SK-N-DZ (cell line): ENCODE results near the gene TNFAIP2.
"Not testable (repeated sequence)": the region's sequence is repeated elsewhere in the genome, so short reads cannot be mapped to it uniquely, and the experiment has no call there.

ENCODE experiments used
- DNase-seq: peaks from one replicate; pipeline ENCODE4 v3.0.0-alpha.2; 2015; ENCODE audit warnings: low spot score

Gene TNFAIP2

DNA sequence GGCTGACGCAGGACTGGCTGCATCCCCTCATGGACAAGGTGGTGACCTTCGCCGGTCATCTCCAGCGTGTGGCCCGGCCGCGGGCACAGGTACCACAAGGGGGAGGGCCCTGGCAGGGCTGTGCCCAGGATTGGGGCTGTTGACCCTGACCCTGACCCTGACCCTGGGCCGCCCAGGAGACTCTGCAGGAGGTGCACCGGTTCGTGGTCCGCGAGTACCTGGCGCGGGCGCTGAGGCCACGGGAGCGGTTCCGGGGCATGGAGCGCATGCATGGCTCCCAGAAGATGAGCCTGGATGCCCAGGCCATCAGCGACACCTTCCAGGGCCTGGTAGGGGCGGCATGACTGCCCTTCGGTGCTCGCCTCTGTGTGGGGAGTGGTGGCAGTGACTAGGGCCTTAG lies 15.8 kb upstream of the TNFAIP2 start:
- DNase-seq, result no peak

DNA sequence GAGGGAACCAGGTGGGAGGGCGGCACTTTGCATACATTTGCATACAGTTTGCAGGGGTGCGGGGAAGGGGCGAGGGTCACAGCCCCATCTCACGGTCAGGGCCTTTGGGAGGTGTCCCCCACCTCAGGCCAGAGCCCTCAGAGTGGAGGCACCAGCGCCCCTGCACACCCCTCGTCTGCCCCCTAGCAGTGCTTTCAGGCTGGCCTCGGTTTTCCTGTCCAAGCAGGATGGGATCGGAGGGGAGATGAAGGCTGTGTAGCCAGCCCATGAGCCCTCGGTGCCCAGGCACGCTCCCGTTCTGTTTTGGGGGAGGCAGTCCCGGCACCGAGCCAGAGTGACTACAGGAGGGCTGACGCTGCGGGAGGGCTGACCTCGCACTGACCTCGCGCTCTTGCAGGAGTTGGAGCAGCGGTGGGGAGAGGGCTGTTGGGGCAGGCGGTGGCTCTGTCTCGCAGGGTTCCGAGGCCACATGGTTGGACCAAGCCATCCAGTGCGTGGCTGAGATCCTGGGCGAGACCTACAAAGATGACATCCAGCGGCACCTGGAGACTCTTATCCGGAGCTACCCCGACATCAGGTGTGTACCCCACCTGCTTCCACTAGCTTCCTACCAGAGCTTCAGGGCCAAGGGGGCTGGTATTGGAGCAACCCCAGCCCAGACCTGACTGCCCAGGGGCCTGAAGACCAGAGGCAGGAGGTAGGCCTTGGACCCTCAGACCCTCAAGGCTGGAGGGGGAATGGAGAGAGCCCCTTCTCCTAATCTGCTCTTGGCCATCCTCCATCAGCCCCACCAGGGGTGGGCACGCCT lies 15.1 kb upstream of the TNFAIP2 start:
- DNase-seq, result no peak

DNA sequence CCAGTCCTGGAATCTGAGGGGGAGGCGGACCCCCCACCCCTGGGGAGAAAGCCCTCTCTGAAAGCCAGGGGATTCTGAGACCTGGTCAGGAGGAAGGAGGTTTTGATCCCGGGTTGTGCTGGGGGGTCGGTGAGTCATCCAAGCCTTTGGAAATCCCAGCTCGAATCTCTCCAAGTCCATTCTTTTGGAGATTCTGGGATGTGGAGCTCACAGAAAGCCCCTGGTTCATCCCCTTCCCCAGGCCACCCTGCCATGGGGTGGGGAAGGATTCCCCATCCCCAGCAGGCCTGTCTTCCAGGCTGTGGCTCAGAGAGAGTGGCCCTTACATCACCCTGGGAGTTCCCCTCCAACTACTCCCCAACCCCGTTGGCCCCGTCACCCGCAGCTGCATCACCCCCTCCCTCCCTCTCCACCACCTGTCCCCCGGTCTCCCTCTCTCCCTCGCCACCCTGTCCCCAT lies 14.5 kb upstream of the TNFAIP2 start:
- no peak for DNase-seq

DNA sequence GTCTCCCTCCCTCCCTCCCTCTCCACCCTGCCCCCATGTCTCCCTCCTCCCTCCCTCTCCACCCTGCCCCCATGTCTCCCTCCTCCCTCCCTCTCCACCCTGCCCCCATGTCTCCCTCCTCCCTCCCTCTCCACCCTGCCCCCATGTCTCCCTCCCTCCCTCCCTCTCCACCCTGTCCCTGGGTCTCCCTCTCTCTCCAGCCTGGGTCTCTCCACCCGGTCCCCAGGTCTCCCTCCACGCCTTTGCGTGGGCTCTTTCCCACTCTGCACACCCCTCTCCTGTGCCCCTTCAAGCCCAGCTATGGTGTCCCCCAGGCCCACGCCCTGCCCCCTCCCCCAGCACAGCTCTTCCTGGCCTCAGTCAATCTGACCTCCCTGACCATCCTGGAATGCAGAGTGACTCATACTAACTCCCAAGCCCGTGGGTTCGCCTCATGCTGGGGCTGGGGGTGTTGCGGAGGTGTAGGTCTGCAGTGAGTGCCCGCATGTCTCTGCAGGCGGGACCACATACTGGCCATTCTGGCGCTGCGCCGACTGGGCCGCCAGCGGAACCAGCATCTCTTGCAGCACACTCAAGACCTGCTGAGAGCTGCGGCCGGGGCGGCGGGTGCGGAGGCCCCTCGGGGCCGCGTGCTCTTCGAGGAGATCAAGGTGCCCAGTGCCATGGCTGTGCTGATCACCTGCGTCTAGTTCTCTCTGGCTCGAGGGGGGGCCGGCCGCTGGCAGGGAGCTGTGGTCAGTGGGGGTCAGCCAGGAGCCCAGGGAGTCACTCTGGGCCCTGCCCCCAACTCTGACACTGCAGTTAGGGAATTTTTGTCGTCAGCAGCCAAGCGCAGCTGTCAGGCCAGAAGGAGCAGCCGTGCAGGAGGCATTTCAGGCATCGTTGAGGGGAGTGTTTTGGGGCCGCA lies 13.5 kb upstream of the TNFAIP2 start:
- no peak for DNase-seq

DNA sequence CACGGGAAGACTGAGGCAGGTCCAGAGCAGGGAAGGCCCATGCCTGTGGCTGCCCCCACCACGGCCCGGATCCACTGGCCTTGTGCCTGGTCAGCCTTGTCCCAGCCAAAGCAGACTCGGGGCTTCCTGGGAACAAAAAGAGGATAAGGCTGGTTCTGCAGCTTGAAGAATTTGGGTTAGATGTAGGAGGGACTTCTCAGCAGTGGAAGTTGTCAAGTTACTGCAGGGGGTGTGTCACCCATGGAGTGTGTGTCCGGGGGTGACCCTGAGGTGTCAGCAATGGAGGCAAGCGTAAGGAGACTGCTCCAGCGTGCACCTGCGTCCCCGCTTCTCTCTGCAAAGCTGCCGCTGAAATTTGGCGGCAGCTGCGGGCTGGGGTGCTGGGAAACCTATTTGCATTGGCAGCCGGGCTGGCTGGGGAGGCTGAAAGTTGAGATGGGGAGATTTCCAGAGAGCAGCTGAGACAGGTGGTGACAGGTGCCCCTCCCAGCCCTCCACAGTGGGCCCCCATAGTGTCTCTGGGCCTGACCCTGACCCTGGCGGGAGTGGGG lies 12.5 kb upstream of the TNFAIP2 start:
- DNase-seq, result no peak

DNA sequence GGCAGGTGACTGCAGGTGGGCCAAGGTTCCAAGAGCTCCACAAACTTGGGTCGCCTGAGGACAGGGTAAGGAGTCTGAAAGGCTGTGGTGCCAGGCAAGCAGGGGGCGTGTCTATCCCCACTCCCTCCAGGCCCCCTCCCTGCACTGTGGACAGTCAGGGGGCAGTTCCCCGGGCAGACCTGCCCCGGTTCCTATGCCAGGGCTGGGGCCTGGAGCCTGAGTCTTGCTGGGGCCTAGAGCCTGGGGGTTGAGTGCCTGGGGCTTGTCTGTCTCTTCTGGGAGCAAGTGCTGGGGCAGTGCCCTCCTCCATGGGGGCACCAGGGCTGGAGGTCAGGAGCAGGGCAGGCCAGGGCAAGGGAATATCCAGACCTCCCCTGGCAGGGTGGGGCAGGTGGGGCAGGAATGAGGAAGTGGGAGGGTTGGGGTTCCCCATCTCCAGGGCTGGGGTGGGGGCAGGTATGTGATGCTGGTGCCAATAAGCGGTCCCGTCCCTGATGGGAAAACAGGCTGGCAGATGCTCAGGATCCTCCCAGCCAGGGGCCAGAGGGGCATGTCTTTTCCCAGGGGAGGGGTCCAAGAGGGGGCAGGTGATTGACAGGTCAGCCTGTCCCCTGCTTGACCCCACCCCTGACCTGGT lies 11.9 kb upstream of the TNFAIP2 start:
- no peak for DNase-seq

DNA sequence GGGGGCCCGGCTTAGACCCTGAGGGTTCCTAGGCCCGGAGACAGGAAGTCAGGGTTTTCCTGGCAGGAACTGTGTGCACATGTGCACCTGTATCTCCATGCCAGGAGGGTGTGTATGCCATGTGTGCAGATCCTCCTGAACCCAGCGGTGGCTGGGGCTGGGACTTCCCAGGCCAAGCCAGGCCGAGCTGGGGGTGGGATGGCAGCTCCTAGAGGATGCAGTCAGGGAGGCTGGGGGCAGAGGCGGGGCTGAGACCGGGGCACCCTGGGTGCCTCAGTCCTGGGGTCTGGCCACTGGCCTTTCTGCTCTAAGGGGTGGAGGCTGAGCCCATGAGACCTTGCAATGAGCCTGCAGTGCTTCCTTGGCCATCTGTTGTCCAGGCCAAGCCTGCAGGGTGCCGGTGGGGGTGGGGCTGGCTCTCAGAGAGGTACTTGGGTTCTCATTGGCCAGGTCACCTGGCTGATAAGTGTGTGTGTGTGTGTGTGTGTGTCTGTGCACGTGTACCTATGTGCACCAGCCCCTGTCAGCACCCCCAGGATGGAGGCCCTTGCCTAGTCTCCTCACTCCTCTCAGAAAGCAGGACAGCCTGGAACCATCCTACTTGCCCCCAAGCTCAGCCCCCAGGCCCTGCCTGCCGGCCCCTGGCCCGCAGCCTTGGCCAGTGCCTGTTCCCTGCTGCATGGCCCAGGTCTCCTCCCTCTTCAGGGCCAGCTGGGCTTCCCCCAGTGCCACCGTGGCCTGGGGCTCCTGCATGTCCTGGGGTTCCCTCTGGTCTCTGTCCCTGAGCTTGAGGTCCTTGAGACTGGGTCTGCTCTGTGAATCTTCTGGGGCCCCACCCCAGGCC lies 10.6 kb upstream of the TNFAIP2 start:
- no peak for DNase-seq

DNA sequence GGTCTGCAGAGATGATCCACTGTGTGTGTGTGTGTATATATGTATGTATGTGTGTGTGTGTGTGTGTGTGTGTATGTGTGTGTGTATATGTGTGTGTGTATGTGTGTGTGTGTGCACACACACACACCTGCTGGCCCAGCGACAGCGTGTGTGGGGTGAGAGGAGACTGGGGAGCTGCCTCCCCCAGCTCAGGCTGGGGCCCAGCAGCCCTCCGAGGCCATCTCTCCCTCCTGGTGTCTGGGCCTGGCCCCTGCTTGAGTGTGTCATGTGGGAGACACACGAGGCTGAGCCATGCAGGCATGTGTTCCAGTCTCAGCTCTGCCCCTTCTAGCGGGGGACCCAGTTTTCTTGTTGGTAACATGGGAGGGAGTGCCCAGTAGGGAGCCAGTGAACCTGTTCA lies 10.0 kb upstream of the TNFAIP2 start:
- DNase-seq, result no peak

DNA sequence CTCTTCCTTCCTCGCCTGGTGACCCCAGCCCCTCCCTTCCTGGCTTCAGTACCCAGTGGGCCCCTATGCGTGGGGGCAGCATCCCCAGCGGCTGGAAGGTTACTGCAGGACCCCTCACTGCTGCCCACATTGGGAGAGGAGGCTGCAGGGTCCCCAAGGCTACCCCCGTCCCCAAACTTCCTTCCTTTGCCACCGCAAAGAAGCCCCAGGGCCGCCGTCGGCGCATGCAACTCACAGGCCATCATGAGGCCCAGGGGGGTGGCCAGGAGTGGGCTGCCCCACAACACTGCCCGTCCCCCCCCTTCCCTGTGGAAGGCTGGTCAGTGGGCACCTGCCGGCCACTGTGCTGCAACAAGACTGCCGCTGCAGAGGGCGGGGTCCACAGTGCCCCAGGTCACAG lies 9.5 kb upstream of the TNFAIP2 start:
- DNase-seq, result no peak

DNA sequence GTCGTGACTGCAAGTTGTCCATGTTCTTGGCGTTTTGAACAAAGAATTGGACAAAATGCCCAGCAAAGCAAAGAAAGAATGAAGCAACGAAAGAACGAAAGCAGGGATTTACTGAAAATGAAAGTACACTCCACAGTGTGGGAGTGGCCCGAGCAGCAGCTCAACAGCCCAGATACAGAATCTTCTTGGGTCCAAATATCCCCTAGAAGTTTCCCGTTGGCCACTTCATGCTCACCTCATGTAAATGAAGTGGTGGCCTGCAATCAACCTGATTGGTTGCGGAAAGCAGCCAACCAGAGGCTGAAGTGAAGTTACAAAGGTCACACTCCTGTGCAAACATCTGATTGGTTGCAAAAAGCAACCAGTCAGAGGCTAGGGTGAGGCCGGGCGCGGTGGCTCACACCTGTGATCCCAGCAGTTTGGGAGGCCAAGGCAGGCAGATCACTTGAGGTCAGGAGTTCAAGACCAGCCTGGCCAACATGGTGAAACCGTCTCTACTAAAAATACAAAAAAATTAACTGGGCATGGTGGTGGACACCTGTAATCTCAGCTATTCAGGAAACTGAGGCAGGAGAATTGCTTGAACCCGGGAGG lies 8.1 kb upstream of the TNFAIP2 start:
- DNase-seq, result not testable (repeated sequence)

DNA sequence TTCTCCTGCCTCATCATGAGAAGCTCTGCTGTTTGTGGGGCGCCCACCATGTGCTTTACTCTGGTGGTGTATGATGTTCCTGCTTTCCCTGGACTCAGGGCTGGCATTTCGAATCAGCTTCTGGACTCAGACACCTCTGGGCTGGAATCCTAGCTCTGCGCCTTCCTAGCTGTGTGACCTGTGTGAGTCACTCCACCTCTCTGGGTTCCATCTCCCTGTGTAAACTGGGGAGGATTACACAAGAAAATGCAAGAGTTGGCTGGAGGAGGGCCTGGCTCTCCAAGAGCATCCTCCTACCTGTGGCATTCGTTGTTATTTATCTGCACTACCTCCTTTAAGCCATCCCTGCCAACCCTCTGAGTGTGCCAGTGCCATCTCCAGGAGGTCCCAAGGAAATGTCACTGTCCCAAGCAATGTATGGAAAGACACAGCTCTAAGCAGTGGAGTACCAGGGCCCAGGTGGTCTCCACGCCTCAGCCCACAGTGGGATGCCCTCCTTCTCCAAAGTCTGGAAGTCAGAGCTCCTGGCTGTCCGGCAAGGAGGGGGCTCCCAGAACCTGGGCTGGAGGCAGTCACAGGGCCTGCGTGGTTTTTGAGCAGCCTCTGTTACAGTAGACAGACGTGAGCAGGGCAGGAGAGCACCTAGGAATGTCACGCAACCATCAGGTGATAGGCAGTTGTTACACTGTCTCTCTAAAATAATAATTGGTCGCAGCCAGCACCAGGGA lies 7.3 kb upstream of the TNFAIP2 start:
- DNase-seq, result no peak

DNA sequence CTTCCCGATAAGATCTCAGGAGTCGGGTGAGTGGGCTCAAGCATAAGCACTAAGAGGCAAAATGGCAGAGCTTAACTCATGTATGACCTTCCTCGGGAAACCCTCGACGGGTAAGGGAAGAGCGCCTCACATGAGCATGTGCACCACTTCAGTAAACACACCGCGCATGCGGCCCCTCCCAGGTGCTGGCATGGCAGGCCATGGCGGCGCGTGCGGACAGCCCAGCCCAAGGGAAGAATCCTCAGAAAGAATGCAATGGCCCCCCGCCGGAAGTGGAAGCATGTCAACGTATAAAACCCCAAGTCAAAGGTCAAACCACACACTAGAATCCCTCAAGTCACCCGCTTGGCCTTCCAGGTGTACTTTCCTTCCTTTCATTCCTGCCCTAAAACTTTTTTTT lies 6.6 kb upstream of the TNFAIP2 start:
- no peak for DNase-seq

DNA sequence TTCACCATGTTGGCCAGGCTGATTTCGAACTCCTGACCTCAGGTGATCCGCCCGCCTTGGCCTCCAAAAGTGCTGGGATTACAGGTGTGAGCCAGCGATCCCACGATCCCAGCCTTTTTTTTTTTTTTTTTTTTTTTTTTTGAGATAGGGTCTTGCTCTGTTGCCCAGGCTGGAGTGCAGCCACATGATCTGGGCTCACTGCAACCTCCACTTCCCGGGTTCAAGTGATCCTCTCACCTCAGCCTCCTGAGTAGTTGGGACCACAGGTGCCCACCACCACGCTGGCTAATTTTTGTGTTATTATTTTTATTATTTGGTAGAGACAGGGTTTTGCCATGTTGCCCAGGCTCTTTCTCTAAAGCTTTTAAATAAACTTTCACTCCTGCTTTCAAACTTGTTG lies 5.8 kb upstream of the TNFAIP2 start:
- not testable (repeated sequence) for DNase-seq

DNA sequence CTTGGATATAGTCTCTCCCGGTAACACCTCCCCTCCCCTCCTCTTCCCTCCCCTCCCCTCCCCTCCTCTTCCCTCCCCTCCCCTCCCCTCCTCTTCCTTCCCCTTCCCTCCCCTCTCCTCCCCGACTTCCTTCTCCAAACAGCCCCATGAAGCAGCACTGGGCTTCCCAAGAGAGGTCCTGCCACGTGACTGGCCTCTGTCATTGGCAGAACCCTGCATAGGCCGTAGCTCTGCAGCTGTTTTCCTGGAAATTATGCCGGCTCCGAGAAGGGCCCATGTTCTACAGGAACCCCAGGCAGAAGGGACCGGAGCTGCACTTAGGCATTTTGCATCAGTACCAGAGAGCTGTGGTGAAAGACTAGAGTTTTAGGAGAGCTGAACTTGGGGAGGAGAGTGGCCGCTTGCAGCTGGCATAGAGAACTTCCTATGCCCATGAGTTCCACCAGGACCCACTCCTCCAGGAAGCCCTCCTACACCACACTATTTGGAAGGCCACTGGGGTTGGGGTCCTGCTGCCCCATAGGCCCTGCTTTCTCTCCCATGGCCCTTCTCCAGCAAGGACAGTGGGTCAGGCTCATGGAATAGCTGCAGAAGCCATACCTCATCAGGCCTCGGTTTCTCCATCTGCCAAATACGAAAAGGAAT lies 5.1 kb upstream of the TNFAIP2 start:
- no peak for DNase-seq

DNA sequence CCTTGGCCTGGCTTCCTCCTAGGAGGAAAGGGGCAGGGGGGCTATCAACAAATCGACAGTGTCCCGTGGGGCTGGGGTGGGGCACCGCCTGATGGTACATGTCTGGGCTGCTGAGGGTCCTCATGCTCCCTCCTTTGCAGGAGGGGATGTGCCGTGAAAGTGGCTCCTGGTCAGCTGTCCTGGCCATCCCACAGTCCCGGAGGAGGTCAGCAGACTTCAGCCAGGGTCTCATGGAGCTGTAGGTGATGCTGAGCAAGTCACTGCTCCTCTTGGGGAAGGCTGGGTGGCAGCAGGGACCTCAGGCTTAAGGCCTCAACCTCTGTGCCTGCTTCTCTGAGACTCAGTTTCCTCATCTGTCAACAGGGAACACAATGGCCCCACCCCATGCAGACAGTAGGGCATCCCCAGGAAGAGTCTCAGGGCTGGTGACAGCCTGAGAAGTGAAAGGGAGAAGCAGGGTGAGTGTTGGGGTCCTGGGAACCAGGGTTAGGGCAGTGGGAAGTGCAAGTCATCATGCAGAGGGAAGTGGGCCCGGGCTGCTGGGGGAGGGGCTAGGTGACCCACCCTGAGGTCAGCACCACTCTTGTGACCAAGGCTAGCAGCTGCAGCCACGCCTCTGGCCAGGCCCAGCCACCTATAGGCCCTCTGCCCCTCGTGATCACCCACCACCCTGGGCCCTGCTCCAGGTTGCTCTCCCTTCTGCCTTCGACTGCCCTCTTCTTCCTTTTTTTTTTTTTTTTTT lies 4.4 kb upstream of the TNFAIP2 start:
- no peak for DNase-seq

DNA sequence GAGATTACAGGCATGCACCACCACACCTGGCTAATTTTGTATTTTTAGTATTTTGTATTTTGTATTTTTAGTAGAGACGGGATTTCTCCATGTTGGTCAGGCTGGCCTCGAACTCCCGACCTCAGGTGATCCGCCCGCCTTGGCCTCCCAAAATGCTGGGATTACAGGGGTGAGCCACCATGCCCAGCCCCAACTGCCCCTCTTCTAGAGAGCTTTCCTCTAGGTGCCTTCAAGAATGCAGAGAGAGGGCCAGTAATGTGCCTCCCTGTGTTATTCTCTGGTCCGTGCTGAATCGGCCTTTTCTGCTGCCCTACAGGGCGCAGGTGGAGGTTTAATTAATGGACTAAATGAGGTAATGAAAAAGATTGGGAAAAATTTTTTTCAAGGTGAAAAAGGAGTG lies 3.7 kb upstream of the TNFAIP2 start:
- DNase-seq, result not testable (repeated sequence)

DNA sequence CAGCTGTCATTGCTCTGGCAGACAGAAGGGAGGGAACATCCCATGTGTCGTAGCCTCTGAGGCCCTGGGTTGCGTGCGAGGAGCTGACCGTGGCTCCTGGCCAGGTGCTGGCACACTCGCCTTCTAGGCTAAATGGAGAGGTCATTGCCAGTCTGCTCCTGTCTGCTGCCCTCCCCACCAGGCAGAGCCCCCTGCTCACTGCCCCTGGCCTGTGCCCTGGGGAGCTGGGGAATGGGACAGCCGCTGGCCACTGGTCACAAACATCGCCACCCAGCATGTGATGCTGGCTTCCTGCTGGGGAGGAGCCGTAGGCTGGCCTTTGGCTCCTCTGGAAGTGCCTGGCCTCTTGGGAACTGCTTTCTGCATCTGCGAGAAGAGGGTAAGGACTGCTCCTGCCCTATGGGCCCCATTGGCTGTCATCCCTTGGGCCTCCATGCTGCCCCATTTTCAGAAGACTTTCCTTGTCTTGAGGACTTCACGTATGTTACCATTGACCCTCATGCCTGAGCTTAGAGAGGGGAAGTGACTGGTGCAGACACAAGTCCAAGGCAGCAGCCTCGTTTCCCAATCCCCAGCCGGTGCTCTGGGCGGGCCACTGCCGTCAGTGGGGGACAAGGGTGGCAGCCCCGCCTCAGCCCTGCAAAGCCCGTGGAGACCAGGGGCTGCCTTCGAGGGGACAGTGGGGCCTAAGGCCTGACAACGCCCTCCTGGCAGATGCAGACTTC lies 2.0 kb upstream of the TNFAIP2 start:
- no peak for DNase-seq
